ENCODE data around the gene AP3S2. TPM values are rescaled to one million over a fixed set of nuclear protein-coding genes. Genes with fewer than 3 reads are reported as not detected.

The AP3S2 gene
- polyA plus RNA-seq, 3 donors: 30.8 to 41.2 (median 32.4) TPM

GRCh38 chr15:89908226-89908625 lies 14.4 kb upstream of the AP3S2 start:
- Mint-ChIP-seq H3K27me3 (ENCODE audit: low read depth in 3 of 3) (peaks cover 0 to 16% (median 3%) of the 10 kb centered on the region in 3 donors), H3K4me1 (peaks cover 50% of the 10 kb centered on the region), H3K27ac (no peak overlapping the region), H3K36me3 (peaks cover 62 to 71% of the 10 kb centered on the region in 2 donors), H3K4me3 (no peak overlapping the region), H3K9me3 (no peaks in the 10 kb centered on the region)
- intact Hi-C loops (cut with micrococcal nuclease): no loop called here
- no peak overlapping the region for H3K9ac ChIP-seq (ENCODE audit: insufficient read depth, low read length, poor library complexity, severe bottlenecking)
- H3K27me3 ChIP-seq (ENCODE audit: control insufficient read depth in 2 of 2, insufficient read depth in 2 of 2, low read length in 2 of 2): peaks cover 0 to 5% of the 10 kb centered on the region in 2 donors
- no peak overlapping the region for H3K27ac ChIP-seq (ENCODE audit: low read depth in 1 of 2, low read length in 2 of 2)
- TF ChIP-seq CTCF (IDR thresholded peaks at IDR 0.05): no peak
- no peak overlapping the region for H2AFZ ChIP-seq (ENCODE audit: insufficient read depth, low read depth, low read length, poor library complexity, severe bottlenecking)
- no peaks in the 10 kb centered on the region for H3K9me3 ChIP-seq (replicated peaks in 1 of 2; ENCODE audit: control insufficient read depth in 1 of 2, insufficient read depth in 1 of 2, low read length in 2 of 2)
- 94% methylated on average over 15 of the region's 16 CpGs for WGBS (ENCODE audit: insufficient coverage)
- no peak overlapping the region for H3K4me2 ChIP-seq (replicated peaks; ENCODE audit: extremely low read depth, low read length, poor library complexity, severe bottlenecking)
- H4K20me1 ChIP-seq (ENCODE audit: insufficient read depth, low read length): no peaks in the 10 kb centered on the region
- no peaks in the 10 kb centered on the region for H3K79me2 ChIP-seq (ENCODE audit: insufficient read depth, low read length)
- no peak overlapping the region for H3K4me3 ChIP-seq (replicated peaks in 1 of 3; ENCODE audit: low read depth in 2 of 3, low read length in 3 of 3)
- H3K36me3 ChIP-seq (replicated peaks in 1 of 2; ENCODE audit: control insufficient read depth in 1 of 2, insufficient read depth in 2 of 2, low read length in 2 of 2): peaks cover 12 to 56% of the 10 kb centered on the region in 2 donors
- DNase-seq: no peak
- H3K4me1 ChIP-seq (ENCODE audit: control insufficient read depth in 1 of 2, insufficient read depth in 2 of 2, low read length in 2 of 2): peaks cover 32 to 51% of the 10 kb centered on the region in 2 donors

- Histone ChIP-seq H4K20me1 (ENCODE audit: insufficient read depth, low read length) (no peaks in the 10 kb centered on the region), H3K27me3 (ENCODE audit: control insufficient read depth in 2 of 2, insufficient read depth in 2 of 2, low read length in 2 of 2) (no peaks in the 10 kb centered on the region), H3K79me2 (ENCODE audit: insufficient read depth, low read length) (no peaks in the 10 kb centered on the region), H3K9me3 (replicated peaks in 1 of 2; ENCODE audit: control insufficient read depth in 1 of 2, insufficient read depth in 1 of 2, low read length in 2 of 2) (no peaks in the 10 kb centered on the region), H2AFZ (ENCODE audit: insufficient read depth, low read depth, low read length, poor library complexity, severe bottlenecking) (no peak overlapping the region), H3K4me3 (replicated peaks in 1 of 3; ENCODE audit: low read depth in 2 of 3, low read length in 3 of 3) (no peak overlapping the region), H3K4me2 (replicated peaks; ENCODE audit: extremely low read depth, low read length, poor library complexity, severe bottlenecking) (no peak overlapping the region), H3K4me1 (ENCODE audit: control insufficient read depth in 1 of 2, insufficient read depth in 2 of 2, low read length in 2 of 2) (peaks cover 27 to 45% of the 10 kb centered on the region in 2 donors), H3K9ac (ENCODE audit: insufficient read depth, low read length, poor library complexity, severe bottlenecking) (no peak overlapping the region), H3K27ac (ENCODE audit: low read depth in 1 of 2, low read length in 2 of 2) (no peak overlapping the region), H3K36me3 (replicated peaks in 1 of 2; ENCODE audit: control insufficient read depth in 1 of 2, insufficient read depth in 2 of 2, low read length in 2 of 2) (peaks cover 12 to 65% of the 10 kb centered on the region in 2 donors)
- Mint-ChIP-seq H3K27me3 (ENCODE audit: low read depth in 3 of 3) (peaks cover 0 to 12% (median 3%) of the 10 kb centered on the region in 3 donors), H3K9me3 (no peaks in the 10 kb centered on the region), H3K4me3 (no peak overlapping the region), H3K27ac (no peak overlapping the region), H3K36me3 (peaks cover 72 to 81% of the 10 kb centered on the region in 2 donors), H3K4me1 (peaks cover 45% of the 10 kb centered on the region)
- WGBS (ENCODE audit: insufficient coverage): 98% methylated on average over 5 of the region's 7 CpGs
- no peak for TF ChIP-seq CTCF (IDR thresholded peaks at IDR 0.05)
- intact Hi-C loops (cut with micrococcal nuclease): no loop called here
- DNase-seq: no peak
Measured at GRCh38 chr15:89907289-89907688, 13.5 kb upstream of the AP3S2 start.
